Glomerular endothelial cell (primary cell): Measurements from ENCODE around the gene PDE1C. TPM values are rescaled to one million over a fixed set of nuclear protein-coding genes. Genes with fewer than 3 reads are reported as not detected.
"Not testable (repeated sequence)": the region's sequence is repeated elsewhere in the genome, so short reads cannot be mapped to it uniquely, and the experiment has no call there.

Source experiments
- DNase-seq: peaks from one replicate; pipeline ENCODE4 v3.0.0-alpha.2; 2011; ENCODE audit warnings: low read depth, low spot score; ENCODE audit errors: extremely low read depth
- total RNA-seq: library from RNA; depleted of rRNA; stranded (reverse); fragments of >200 nt; gene quantifications from 2 replicates; pipeline ENCODE4 v1.2.3, GENCODE V29; 2015

Gene PDE1C
- 1.9 and 2.6 TPM in 2 replicates for total RNA-seq

DNA sequence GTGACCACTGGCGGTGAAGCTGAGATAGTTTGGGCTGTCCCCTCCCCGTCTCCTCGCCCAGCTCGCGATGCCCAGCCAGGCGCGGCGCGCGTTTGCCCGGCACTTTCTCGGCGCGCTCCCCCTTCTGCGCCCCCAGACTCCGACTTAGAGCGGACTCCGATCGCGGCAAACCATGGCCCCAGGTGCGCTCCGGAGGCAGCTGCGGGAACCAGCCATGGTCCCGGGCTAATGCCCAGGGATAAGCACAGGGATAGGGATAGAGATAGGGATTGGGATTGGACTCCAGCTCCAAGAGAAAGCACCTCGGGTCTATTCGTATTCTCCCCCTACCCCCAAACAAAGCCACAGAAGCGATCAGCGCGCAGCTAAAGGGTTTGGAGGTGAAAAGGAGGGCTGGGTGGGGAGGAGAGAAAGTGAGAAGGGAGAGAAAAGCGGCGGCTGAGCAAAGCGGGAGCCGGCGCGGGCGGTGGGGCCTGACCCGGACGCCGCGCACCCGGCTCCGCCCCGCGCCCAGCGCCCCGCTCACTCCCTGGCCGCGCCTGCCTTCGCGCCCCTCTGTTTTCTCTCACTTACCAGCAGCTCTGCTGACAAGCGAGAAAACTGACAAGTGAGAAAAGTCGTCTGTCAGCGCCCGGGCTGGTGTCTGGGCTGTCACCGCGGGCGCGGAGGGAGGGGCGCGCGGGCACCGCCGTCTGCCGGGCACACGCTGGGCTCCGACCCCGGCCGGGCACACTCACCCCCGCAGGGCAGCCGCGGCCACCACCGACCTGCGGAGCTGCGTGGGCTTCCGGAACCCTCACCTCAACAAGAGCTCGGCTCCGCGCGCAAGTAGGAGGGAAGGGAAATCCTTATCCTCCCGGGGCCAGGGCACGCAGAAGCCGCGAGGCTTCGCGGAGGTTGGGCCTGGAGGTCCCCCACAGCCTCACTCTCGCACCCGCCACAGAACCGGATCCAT lies at the start of gene PDE1C:
Gene PDE1C, minus strand, starts transcription at position 2 of the 955 bp plus-strand sequence.
- DNase-seq = no peak

DNA sequence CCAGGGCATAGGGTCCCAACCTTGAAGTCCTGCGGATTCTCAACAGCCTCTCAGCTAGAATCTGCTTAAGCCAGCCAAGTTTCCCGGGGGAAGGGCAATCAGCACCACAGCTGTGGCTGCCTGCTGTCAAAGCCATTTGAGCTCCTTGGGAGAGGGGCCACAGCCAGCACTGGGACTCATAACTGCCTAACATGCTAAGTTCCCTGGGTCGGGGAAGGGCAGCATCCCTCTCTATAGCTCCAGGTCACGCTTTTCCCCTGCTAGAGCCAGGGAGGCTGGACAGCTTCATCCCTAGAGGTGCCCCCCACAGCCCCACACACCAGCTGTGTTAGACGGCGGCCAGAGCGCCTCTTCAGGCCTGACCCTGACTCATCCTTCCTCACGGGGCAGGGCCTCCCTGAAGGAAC lies 49.6 kb upstream of the PDE1C start:
- no peak for DNase-seq

DNA sequence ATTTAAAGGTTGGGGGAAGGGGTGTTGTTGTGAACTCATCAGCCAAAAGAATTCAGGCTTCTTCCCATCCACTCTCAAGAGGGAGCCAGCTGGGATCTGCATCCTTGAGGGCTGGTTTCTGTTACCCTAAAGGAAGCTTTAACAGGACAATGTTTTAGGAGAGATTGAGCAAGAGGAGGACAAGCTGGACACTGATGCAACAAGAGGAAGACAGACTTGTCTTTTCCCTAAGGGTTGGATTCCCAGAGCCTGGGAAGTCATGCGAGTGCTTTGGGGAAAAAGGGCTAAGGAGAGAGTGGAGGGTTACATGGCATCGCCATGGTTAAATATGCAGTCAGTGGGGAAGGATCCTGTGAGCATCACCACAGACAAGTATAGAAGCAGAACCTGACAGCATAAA lies 47.6 kb upstream of the PDE1C start:
- DNase-seq = no peak

DNA sequence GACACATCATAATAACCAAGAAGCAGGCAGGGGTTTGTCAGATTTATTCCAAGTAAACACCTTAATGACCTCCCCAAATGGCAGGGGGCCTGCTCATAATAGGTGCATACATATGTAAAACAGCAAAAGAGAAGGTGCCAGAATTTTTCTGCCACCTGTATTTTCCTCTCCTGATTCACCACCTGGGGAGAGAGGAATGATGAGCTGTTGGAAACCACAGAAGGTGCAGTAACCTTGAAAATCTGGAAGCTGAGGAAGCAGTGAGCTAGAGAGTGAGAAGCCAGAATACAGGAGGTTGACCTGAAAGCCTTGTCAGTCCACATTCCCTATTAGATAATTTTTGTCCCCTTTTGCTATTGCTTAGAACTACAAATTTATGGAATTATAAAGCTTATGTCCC lies 46.2 kb upstream of the PDE1C start:
- DNase-seq = no peak

DNA sequence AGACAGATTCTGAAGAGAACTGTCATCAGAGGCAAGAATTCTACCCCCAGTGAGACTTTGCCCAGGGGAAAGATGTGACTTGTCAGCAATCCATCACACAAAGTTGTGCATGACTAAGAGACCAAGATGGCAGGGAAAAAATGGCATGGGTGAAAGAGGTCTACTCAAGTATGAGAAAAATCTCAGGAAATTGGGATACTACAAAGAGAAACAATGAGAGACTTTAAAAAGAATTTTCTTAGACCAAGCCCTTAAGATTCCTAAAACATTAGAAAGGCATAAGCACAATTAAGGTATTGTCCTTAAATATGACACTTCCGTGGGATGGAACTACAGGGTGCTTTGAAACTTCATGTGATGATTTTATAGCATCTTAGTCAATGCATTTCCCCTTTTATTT lies 45.6 kb upstream of the PDE1C start:
- DNase-seq = no peak

DNA sequence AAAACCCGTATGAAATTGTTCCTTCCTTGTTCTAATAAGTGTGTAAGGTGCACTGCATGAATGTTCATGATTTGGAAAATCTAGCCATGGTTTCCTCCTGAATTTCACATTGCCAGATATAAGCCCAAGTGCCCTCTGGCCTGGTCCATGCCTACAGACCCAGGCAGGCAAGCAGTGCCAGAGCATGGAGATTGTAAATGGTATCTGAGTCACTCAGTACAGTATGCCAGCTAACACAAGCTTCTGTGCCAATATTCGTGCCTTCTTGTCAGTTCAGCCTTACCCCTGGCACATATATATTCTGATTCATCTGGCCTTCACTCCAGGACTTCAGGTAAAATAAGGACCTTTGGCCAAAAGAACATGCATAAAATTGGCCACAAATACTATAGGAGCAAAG lies 38.4 kb upstream of the PDE1C start:
- no peak for DNase-seq

DNA sequence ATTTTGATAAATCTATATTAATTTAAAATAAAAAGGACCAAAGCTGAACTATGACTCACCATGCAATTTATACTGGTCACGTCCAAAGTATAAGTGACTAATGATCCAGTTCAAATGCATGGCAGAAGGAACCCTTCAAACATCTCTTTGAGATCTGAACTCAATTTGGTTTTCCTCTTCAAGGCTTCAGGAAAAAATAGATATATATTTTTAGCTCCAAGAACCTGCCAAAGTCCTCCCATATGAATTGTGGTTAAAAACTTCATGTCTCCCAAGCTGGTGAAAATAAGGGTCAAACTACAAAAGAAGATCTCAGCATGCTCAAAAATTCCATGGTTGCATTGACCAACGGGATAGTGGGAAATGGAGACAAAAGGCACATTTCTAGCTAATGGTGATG lies 34.6 kb upstream of the PDE1C start:
- no peak for DNase-seq

DNA sequence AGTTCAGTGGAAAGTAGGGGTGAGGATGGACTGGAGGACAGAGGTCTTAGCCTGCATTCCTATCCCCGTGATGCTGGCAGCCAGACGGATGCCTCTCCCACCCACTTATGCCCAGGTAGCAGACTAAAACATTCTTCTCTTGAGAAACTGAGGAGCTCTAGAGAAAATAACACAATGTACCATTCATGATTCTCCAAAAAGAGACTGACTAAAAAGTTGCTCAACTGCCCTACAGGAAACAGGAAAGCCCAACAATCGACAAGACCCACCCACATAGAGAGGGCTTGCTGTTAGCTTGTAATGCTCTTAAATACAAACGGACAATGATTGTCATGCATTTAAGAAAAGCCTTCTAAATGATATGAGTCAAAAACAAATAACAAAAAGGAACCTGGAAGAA lies 33.2 kb upstream of the PDE1C start:
- no peak for DNase-seq

DNA sequence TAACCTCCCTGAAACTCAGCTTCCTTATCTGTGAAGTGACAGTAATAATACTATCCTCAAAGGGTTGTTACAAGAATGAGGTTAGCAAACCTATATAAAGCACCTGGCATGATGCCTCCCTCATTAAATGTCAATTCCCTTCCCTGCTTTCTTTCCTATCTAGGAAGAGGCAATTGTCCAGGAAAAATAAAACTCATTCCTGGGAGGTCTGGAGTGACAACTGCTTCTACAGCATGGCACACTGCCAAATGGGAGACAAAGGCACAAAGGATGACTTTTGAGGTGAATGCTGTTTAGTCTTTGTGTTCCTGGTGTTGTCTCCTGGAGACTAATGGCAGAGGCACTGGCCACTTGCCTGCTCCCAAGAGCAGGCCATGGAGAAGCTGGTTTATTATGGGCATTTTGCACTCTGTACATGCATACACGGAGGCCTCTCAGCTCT lies 32.2 kb upstream of the PDE1C start:
- DNase-seq = no peak

DNA sequence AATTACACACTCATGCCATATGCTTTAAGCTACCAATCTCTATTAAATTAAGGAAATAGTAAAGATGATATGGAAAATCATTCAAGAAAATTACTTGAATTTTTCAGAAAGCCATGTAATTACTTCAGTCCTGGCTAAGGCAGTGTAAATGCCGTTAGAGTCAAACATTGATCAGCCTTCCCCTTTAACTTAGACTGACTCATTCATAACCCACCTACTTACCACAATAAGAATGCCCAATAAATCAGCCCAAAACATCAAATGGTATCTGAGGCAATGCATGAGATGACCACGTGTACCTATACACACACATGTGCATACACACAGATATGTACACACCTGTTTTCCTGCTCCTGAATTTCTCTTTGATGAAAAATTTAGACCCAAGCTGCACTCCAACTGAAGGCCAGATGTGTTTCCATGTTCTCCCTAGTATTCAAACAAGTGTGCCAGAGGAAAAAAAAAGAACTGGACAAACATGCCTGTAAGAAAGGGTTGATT lies 30.2 kb upstream of the PDE1C start:
- DNase-seq = no peak

DNA sequence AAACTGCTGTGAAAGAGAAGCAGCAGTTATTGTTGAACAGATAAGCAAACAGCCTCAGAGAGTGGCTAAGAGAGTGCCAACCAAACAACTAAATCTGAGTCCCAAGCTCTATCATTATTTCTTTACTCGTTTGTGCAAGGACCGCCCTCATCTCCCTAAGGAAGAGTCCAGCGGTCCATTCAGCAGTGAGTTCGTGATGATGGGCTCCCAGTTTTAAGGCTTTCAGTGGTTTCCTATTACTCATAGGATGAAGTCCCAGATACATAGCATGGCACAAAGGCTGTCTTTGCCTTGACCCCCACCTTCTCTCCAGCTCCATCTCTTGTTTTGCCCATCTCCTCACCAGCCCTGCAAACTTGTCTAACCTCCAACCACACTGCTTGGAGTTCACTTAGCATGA lies 24.3 kb upstream of the PDE1C start:
- DNase-seq = no peak

DNA sequence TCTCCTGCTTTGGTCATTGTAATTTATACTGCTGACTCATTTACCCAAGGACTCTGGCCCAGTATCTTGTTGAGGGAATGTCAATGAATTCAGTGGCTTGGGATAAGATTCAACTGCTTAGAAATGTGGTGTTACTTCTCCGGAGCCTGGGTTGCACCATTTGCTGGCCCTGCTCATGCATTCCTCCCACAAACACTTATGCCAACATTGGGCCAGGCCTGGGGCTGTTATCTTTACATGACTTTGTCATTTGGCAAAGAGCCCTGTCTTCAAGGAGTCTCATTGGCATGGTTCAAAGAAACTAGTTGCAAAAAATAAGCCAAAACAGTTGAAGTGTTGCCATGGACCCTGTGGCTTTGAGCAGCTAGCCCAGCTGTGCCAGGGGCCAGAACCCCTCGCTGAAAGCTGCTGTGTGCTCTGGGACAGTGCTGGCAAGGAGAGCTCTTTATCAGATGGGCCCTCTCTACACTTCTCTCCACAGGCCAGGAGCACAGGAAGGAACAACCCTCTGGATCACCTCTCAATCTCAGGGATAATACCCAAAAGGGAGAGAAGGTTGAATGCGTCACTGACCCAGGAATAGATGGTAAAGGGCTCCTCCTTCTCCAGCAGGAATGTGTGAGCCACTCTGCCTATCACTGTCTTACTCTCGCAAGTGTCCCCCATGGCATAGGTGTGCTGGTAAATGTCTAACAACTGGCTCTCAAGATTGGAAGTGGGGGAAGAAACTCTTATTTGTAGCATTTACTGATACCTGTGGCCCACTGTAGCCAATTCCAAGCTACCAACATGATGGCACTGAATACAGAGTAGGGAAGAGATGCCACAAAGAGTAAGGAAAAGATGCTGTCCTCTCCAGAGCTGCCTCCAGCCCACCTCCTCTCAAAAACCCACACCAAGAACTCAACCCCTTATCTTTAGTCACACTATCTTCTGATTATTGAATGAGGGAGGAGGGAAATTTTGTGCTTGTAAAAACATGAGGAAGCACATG lies 23.5 kb upstream of the PDE1C start:
- no peak for DNase-seq

DNA sequence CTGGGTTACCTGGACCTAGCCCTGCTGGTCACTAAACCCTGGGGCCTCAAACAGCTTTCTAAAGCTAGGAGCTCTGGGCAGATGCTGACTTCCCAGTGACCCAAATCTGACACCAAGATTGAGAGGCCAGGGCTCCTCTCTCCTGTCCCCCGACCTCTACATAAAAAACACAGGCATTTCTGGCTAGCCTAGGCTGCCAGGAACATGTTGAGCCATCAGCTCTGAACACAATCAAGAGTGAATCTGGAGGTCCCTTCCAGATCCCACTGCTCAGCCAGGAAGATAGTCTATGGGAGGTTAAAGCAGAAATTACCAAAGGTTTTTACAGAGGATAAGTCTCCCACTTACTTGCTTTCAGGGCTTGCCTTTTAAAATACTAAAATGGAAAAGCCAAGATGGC lies 22.1 kb upstream of the PDE1C start:
- DNase-seq = no peak

DNA sequence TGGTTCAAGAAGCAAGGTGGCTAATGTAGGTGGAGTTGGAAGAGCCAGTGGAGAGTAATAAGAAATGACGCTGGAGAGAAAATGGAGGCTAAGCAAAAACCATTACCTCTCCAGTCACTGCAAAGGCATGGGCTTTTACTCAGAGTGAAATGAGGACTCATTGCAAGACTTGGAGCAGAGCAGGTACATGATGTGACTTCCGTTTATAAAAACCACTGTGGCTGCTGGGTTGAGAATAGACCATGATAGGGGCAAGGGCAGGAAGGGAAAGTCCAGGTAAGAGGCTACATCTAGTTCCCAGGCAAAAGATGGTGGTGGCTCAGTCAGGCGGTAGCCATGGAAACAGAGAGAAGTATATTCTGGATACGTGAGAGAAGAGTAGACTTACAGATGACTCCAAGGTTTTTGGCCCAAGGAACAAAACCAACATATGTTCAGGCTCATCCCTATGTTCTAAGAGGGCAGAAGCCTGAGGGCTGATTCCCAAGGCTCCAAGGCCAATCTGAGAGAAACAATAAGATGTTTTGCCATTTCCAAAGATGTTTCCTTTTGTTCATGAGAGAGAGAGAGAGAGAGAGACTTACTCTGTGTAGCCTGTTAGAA lies 21.5 kb upstream of the PDE1C start:
- DNase-seq = no peak

DNA sequence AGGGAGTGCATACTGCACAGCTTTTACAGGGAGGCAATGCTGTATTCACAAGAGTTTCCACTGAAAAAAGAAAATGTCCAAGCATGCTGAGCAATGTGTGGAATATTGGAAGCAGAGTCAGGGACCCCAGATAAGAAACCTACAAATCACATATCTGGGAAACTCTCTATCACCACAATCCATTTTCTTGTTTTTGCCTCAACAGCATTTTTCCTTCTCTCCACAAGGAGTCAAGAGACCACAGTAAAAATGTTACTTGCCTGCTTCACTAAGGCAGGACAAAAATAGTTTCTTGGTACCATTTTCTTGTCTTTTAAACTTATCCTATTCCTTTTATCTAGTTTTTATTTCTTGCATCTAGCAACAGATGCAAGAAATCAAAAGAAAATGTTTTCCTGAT lies 19.5 kb upstream of the PDE1C start:
- no peak for DNase-seq

DNA sequence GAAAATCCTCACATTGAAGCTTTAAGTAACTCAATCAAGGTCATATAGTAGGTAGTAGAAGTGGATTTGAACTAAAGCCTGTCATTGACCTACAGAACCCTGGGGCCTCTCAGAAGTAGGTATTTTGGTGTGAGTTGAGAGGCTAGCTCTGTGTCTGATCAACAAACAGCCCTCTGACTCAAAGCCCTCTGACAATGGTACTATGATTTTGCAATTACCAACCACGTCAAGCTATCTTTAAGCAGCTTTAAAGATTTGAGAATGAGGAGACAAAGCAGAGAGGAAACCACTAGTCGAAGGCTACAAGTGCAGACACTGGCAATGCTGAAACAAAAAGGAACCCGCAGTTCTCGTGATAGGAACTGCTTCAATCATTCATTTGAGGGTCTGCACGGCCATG lies 19.0 kb upstream of the PDE1C start:
- no peak for DNase-seq

DNA sequence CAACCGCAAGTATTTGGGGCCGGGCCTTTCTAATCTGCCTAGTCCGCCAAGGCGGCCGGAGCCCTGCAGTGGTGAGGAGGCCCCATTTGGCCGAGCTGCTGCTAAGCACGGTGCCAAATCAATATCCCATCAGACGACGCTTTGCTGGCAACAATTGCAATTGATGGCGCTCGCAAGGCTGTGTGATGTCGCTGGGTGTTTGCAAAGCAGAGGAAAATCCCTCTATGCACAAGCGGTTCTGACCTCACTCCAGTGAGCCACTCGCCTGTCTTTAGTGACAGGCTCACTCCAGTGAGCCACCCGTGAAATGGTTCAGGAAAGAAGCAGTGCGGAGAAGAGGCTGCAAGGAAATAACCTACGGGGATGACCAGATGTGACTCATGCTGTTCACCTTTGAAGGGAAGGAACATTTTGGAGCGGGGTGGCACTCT lies 18.3 kb upstream of the PDE1C start:
- no peak for DNase-seq

DNA sequence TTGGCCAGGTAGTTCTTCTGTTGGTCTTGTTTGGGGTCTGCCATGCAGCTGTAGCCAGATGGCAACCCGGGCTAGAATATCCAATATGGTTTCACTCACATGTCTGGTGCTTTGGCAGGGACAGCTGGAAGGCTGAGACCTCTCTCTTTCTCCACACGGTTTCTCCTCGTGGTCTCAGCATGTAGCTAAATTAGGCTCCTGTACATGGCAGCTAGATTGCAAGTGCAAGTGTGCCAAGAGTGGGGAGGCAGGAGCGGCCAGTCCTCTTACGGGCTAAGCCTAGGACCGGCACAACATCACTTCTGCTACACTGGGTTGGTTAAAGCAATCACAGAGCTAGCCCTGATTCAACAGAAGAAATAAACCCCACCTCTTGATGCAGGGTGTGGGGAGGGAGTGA lies 9.3 kb upstream of the PDE1C start:
- no peak for DNase-seq

DNA sequence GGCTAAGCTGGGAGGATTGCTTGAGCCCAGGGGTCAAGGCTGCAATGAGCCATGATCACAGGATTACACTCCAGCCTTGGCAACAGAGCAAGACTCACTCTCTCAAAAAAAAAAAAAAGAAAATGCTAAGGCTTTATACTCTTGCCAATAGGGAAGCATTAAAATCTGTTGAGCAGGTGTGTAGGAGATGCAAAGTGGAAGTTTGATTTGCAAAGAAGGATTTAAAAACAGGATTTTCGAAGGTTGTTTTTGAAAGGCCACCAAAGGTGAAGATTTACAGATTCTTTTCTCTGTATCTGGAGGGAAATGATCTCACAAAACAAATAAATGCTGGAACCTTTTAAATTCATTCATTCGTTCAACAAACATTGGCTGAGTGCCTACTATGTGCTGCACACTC lies 8.6 kb upstream of the PDE1C start:
- no peak for DNase-seq

DNA sequence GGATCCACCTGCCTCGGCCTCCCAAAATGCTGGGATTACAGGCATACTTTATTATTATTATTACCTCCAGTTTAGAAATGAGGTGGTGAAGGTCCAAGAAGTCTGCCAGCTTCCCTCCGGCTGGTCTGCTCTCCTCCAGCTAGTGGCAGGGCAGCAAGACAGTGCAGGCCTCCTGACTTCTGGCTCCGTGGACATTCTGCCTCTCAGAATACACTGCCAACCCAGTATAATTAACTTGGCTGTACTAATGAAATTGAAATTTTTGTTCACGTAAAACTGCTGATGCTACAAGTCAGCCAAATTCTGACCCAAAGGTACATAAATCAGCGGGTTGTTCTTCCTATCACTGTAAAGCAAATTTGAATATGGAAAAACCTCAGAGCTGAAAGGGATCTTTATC lies 7.6 kb upstream of the PDE1C start:
- DNase-seq = no peak

DNA sequence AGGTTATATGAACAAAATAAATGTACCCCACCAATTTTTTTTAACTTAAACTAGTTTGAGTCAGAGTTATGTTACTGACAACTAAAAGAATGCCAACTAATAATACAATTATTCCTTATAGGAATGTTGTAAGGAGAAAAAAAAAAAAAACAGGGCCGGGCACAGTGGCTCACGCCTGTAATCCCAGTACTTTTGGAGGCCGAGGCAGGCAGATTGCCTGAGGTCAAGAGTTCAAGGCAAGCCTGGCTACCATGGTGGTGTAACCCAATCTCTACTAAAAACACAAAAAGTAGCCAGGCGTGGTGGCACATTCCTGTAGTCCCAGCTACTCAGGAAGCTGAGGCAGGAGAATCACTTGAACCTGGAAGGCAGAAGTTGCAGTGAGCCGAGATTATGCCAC lies 6.6 kb upstream of the PDE1C start:
- not testable (repeated sequence) for DNase-seq
